DMS79 (cell line): ENCODE measurements around the gene STON2.
"Not testable (repeated sequence)": the region's sequence is repeated elsewhere in the genome, so short reads cannot be mapped to it uniquely, and the experiment has no call there.

Source experiments
- DNase-seq: peaks from one replicate; lab custom pipeline; 2025; lab: John Stamatoyannopoulos, UW

STON2 gene

GRCh38 chr14:81380009-81380408 is 20.1 kb downstream of the STON2 start:
- DNase-seq = not testable (repeated sequence)

- DNase-seq = no peak
Measured at GRCh38 chr14:81371802-81372201, 28.3 kb downstream of the STON2 start.

GRCh38 chr14:81367563-81367962 is 32.6 kb downstream of the STON2 start:
- no peak for DNase-seq

- DNase-seq = no peak
Measured at GRCh38 chr14:81366884-81367283, 33.2 kb downstream of the STON2 start.

- DNase-seq = no peak
Measured at GRCh38 chr14:81366214-81366613, 33.9 kb downstream of the STON2 start.

GRCh38 chr14:81363746-81364378 is 36.3 kb downstream of the STON2 start:
- DNase-seq = no peak

- DNase-seq = no peak
Measured at GRCh38 chr14:81353691-81354323, 46.3 kb downstream of the STON2 start.

- DNase-seq = no peak
Measured at GRCh38 chr14:81352413-81352812, 47.7 kb downstream of the STON2 start.

- DNase-seq = no peak
Measured at GRCh38 chr14:81351205-81351604, 48.9 kb downstream of the STON2 start.

GRCh38 chr14:81350344-81351130 is 49.6 kb downstream of the STON2 start:
- DNase-seq = no peak

GRCh38 chr14:81348061-81348460 is 52.1 kb downstream of the STON2 start:
- DNase-seq = no peak

GRCh38 chr14:81345781-81346180 is 54.3 kb downstream of the STON2 start:
- DNase-seq = no peak

- no peak for DNase-seq
Measured at GRCh38 chr14:81344481-81345160, 55.5 kb downstream of the STON2 start.

- DNase-seq = no peak
Measured at GRCh38 chr14:81343701-81344100, 56.4 kb downstream of the STON2 start.

- no peak for DNase-seq
Measured at GRCh38 chr14:81342850-81343580, 57.1 kb downstream of the STON2 start.

- DNase-seq = no peak
Measured at GRCh38 chr14:81341781-81342180, 58.3 kb downstream of the STON2 start.

- DNase-seq = peak; percentile 92
Measured at GRCh38 chr14:81341370-81341769, 58.8 kb downstream of the STON2 start.

GRCh38 chr14:81340201-81340600 is 59.9 kb downstream of the STON2 start:
- DNase-seq = no peak

- no peak for DNase-seq
Measured at GRCh38 chr14:81337073-81337472, 63.1 kb downstream of the STON2 start.

- DNase-seq = no peak
Measured at GRCh38 chr14:81336009-81336408, 64.1 kb downstream of the STON2 start.

GRCh38 chr14:81332725-81333124 is 67.4 kb downstream of the STON2 start:
- DNase-seq = no peak
